Muscle layer of colon (tissue), 2 donors: ENCODE data around the gene SHLD1.
"Not testable (repeated sequence)": the region's sequence is repeated elsewhere in the genome, so short reads cannot be mapped to it uniquely, and the experiment has no call there.

Experiments used
- H3K27ac ChIP-seq: one replicate; pipeline ENCODE4 v1.7.0; 2013; ENCODE audit warnings: low read depth, mild to moderate bottlenecking, low read length, moderate library complexity
- H3K27me3 ChIP-seq, 2 donors: one replicate each; pipeline ENCODE4 v1.7.0; 2013; ENCODE audit warnings: low read length in 2 of 2, mild to moderate bottlenecking in 2 of 2; ENCODE audit not compliant: insufficient read depth in 2 of 2, control insufficient read depth in 1 of 2
- H3K36me3 ChIP-seq: one replicate; pipeline ENCODE4 v1.7.0; 2013; ENCODE audit warnings: mild to moderate bottlenecking, low read length; ENCODE audit not compliant: insufficient read depth
- H3K4me1 ChIP-seq: one replicate; pipeline ENCODE4 v1.7.0; 2013; ENCODE audit warnings: mild to moderate bottlenecking, low read length; ENCODE audit not compliant: insufficient read depth
- H3K4me3 ChIP-seq, 2 donors: one replicate each; pipeline ENCODE4 v1.7.0; 2013; ENCODE audit warnings: low read length in 2 of 2, low read depth in 1 of 2, mild to moderate bottlenecking in 1 of 2, moderate library complexity in 1 of 2
- H3K9ac ChIP-seq: one replicate; pipeline ENCODE4 v1.7.0; 2013; ENCODE audit warnings: low read length
- H3K9me3 ChIP-seq: one replicate; pipeline ENCODE4 v1.7.0; 2013; ENCODE audit warnings: mild to moderate bottlenecking, low read length
- donor health status: abdominal sarcoma.
- donor health status: Adenocarcinoma of cecum.

Gene SHLD1, protein sequence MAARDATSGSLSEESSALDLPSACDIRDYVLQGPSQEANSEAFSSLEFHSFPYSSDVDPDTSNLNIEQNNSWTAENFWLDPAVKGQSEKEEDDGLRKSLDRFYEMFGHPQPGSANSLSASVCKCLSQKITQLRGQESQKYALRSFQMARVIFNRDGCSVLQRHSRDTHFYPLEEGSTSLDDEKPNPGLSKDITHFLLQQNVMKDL

DNA sequence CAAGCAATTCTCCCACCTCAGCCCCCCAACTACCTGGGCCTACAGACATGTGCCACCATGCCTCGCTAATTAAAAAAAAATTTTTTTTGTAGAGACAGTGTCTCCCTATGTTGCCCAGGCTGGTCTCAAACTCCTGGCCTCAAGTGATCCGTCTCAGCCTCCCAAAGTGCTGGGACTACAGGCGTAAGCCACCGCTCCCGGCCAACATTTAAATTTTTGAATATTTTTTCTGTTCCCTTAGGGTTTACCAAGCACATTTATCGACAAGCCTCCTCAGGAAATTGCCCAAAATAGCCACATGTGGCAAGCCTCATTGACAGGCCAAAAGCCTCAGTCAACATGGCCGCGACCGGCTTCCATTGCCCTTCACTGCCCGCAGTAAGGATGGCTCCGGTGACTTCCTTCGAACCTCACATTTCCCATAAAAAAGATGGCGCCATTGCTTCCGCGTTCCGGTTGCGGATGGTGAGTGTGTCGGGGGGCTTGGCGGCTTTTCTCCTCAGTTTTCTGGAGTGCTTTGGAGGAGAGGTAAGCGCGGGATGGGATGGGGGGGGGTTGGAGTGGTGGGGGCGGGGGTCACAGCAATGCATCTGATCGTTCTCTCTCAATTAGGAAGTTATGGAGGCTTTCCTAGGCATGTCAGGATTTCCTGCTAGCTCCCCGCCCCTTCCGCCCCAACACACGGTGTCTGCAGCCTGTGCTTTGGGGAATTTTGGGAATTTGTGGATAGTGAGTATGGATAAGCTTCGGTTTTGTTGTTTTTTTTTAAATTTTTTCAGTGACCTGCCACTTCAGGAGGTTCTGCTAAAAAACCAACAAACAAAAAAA, at the start of gene SHLD1:
Gene SHLD1, plus strand, starts transcription at position 450 of the 828 bp plus-strand sequence. CDS start 22,465 bp downstream, outside the sequence.
- Histone ChIP-seq H3K9me3 (no peaks in the 10 kb centered on the region), H3K36me3 (no peaks in the 10 kb centered on the region), H3K9ac (peak within 1 kb of the TSS; percentile 39), H3K27ac (peak within 1 kb of the TSS; percentile 79), H3K4me1 (no peaks in the 10 kb centered on the region), H3K27me3 (no peaks in the 10 kb centered on the region), H3K4me3 (peak within 1 kb of the TSS; percentile 39 to 91)

DNA sequence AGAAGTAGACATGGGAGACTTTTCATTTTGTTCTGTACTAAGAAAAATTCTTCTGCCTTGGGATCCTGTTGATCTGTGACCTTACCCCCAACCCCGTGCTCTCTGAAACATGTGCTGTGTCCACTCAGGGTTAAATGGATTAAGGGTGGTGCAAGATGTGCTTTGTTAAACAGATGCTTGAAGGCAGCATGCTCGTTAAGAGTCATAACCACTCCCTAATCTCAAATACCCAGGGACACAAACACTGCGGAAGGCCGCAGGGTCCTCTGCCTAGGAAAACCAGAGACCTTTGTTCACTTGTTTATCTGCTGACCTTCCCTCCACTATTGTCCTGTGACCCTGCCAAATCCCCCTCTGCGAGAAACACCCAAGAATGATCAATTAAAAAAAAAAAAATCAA, 47.9 kb upstream of the SHLD1 start:
- H3K36me3 ChIP-seq, H3K27ac ChIP-seq, H3K9me3 ChIP-seq, H3K4me1 ChIP-seq, H3K27me3 ChIP-seq, H3K9ac ChIP-seq, H3K4me3 ChIP-seq: not testable (repeated sequence)

DNA sequence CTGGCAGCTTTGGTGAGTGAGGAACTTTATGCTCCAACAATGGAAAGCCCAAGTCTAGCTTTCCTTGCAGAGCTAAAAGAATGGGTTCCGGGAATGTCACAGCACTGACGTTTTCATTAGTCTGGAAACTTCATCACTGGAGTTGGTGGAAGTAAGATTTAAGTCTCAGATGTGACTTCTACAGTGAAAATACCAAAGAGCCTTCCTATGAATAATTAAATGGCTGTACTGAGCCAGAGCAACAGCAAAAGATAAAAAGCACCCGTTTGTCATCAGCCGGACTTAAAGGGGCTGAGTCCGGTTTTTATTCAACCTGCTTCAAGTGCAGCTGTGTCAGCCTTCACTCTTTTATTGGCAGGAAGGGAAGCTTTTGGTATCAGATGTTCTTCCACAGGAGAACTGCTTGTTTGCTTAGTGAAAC, 46.5 kb upstream of the SHLD1 start:
- no peaks in the 10 kb centered on the region for H3K36me3 ChIP-seq
- H3K27ac ChIP-seq = no peak overlapping the region
- no peak overlapping the region for H3K4me3 ChIP-seq
- H3K9ac ChIP-seq = no peak overlapping the region
- H3K9me3 ChIP-seq = no peaks in the 10 kb centered on the region
- no peaks in the 10 kb centered on the region for H3K27me3 ChIP-seq
- peaks cover 6% of the 10 kb centered on the region for H3K4me1 ChIP-seq

DNA sequence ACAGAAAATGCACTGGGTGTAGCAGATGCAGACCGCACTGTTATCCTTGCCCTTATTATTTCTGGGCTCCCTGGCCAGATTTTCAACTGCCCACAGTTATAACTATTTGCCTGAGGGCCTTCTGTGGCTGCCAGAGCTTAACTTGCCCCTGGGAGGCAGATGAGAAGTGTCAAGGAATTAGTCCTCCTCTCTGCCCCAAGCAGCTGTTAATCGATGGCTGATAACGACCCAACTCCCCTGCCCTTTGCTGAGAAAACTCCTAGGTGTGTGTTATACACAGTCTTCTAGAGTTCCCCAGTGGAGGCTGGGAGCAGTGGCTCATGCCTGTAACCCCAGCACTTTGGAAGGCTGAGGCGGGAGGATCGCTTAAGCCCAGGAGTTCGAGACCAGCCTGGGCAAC, 44.4 kb upstream of the SHLD1 start:
- no peaks in the 10 kb centered on the region for H3K9me3 ChIP-seq
- H3K9ac ChIP-seq = no peak overlapping the region
- H3K36me3 ChIP-seq = no peaks in the 10 kb centered on the region
- H3K4me3 ChIP-seq = no peak overlapping the region
- no peaks in the 10 kb centered on the region for H3K27me3 ChIP-seq
- no peak overlapping the region for H3K27ac ChIP-seq
- peaks cover 6% of the 10 kb centered on the region for H3K4me1 ChIP-seq

- Histone ChIP-seq H3K9ac (no peak overlapping the region), H3K4me1 (peaks cover 6% of the 10 kb centered on the region), H3K27me3 (no peaks in the 10 kb centered on the region), H3K27ac (no peak overlapping the region), H3K4me3 (no peak overlapping the region), H3K36me3 (no peaks in the 10 kb centered on the region), H3K9me3 (no peaks in the 10 kb centered on the region)
Observed at GRCh38 chr20:5706797-5707196, 43.4 kb upstream of the SHLD1 start.

GRCh38 chr20:5710551-5710950, 39.6 kb upstream of the SHLD1 start:
- H3K27ac ChIP-seq = no peak overlapping the region
- no peaks in the 10 kb centered on the region for H3K4me1 ChIP-seq

GRCh38 chr20:5714261-5715041, 35.8 kb upstream of the SHLD1 start:
- H3K27ac ChIP-seq = no peak overlapping the region
- no peaks in the 10 kb centered on the region for H3K36me3 ChIP-seq
- H3K9ac ChIP-seq = no peak overlapping the region
- no peaks in the 10 kb centered on the region for H3K4me1 ChIP-seq
- H3K27me3 ChIP-seq = no peaks in the 10 kb centered on the region
- no peak overlapping the region for H3K4me3 ChIP-seq
- H3K9me3 ChIP-seq = no peaks in the 10 kb centered on the region

More at GRCh38 chr20:5710551-5710950, 39.6 kb upstream of the SHLD1 start:
- Histone ChIP-seq H3K36me3 (no peaks in the 10 kb centered on the region), H3K27me3 (no peaks in the 10 kb centered on the region), H3K9ac (no peak overlapping the region), H3K9me3 (no peaks in the 10 kb centered on the region), H3K4me3 (no peak overlapping the region)

DNA sequence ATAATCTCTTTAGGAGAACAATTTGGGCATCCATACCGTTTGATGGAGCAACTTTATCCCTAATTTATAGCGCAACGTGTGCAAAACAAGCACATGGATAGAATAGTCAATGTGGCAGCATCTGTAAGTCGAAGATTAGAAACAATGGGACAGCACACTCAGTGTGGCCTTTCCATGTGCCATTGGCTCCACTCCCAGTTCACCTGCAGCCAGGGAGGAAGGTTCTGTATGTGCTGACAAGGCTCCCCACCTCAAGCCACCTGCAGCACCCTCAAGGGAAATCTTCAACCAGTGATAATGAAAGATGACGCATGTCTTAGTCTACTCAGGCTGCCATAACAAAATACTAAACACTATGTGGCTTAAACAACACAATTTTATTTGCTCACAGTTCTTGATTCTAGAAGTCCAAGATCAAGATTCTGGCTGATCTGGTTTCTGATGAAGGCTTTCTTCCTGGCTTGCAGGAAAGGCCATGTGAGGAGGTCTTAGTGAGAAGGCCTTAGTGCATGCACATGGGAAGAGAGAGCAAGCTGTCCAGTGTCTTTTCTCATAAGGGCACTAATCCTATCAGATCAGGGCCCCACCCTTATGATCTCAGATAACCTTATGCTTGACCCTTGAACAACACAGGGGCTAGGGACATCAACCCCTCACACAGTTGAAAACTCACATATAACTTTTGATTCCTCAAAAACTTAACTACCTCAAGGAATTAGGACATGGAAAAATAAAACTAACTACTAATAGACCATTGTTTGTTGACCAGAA, 34.9 kb upstream of the SHLD1 start:
- H3K9ac ChIP-seq = no peak overlapping the region
- no peak overlapping the region for H3K4me3 ChIP-seq
- no peaks in the 10 kb centered on the region for H3K36me3 ChIP-seq
- no peaks in the 10 kb centered on the region for H3K27me3 ChIP-seq
- no peaks in the 10 kb centered on the region for H3K9me3 ChIP-seq
- no peak overlapping the region for H3K27ac ChIP-seq
- no peaks in the 10 kb centered on the region for H3K4me1 ChIP-seq

- no peaks in the 10 kb centered on the region for H3K4me1 ChIP-seq
- no peak overlapping the region for H3K9ac ChIP-seq
- no peaks in the 10 kb centered on the region for H3K36me3 ChIP-seq
- H3K27me3 ChIP-seq = no peaks in the 10 kb centered on the region
- H3K27ac ChIP-seq = no peak overlapping the region
- no peak overlapping the region for H3K4me3 ChIP-seq
- no peaks in the 10 kb centered on the region for H3K9me3 ChIP-seq
Observed at GRCh38 chr20:5716953-5717352, 33.2 kb upstream of the SHLD1 start.

DNA sequence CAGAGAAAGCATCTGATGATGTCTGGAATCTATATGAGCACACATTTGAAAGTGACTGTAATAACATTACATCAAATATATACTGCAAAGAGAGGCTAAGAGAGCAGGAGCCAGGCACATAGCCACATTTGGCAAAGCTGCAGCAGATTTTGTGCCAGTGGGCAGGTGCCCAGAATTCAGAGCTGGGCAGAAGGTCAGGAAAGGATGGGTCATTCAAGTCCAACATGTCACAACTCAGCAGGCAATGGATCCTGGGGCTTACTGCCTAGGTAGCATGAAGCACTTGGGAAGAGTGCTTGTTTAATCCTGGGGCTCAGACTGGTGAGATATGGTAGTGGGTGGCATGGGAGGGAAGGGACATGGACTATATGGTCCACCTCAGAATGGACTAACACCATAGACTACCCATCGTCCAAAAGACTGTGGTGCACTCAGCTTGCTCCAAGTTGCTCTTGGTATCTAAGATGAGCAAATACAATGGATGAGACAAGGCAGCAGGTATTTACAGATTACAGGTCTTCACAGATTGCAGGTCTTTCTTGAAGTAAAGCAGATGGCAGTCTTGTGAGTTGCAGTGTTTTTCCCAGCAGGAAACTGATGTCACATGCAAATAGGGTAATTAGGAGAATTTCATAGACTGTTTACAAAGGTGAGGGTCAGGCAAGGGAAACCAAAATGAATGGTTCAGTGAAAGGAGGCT, 31.2 kb upstream of the SHLD1 start:
- Histone ChIP-seq H3K9me3 (no peaks in the 10 kb centered on the region), H3K9ac (no peak overlapping the region), H3K4me1 (no peaks in the 10 kb centered on the region), H3K27me3 (no peaks in the 10 kb centered on the region), H3K27ac (no peak overlapping the region), H3K4me3 (no peak overlapping the region), H3K36me3 (no peaks in the 10 kb centered on the region)
